Measurements from ENCODE around the gene ARF1.

ARF1 gene

GRCh38 chr1:228079013-228079412, 3.5 kb upstream of the ARF1 start:
- no peak overlapping the region for H2AFZ ChIP-seq (ENCODE audit: low read depth)
- no peak overlapping the region for H3K4me2 ChIP-seq
- peaks cover 12% of the 10 kb centered on the region for H3K4me1 ChIP-seq (ENCODE audit: low read depth, poor library complexity, severe bottlenecking)
- no peaks in the 10 kb centered on the region for H3K27me3 ChIP-seq (ENCODE audit: insufficient read depth, low read depth)
- H3K36me3 ChIP-seq (ENCODE audit: insufficient read depth), result 0 out of 2 replicates have a peak, but pooled peaks cover 6% of the 10 kb centered on the region
- H3K79me2 ChIP-seq (ENCODE audit: insufficient read depth, low read depth), result peaks cover 54% of the 10 kb centered on the region
- no peak overlapping the region for H3K4me3 ChIP-seq (IDR thresholded peaks at IDR 0.05; ENCODE audit: insufficient read depth, low read depth, low read length)
- no peak overlapping the region for H3K27ac ChIP-seq
- no peak for TF ChIP-seq CTCF (conservative IDR thresholded peaks at IDR 0.05; ENCODE audit: low read depth, low read length)
- H4K20me1 ChIP-seq (ENCODE audit: insufficient read depth), result peaks cover 6% of the 10 kb centered on the region
- H3K9ac ChIP-seq, result no peak overlapping the region

GRCh38 chr1:228079601-228080263, 2.8 kb upstream of the ARF1 start:
- H3K27ac ChIP-seq, result no peak overlapping the region
- no peak overlapping the region for H2AFZ ChIP-seq (ENCODE audit: low read depth)
- TF ChIP-seq CTCF (conservative IDR thresholded peaks at IDR 0.05; ENCODE audit: low read depth, low read length), result no peak
- no peak overlapping the region; the same call in 1 of the 2 replicates for H3K9ac ChIP-seq
- peaks cover 14% of the 10 kb centered on the region for H4K20me1 ChIP-seq (ENCODE audit: insufficient read depth)
- no peak overlapping the region for H3K4me3 ChIP-seq (IDR thresholded peaks at IDR 0.05; ENCODE audit: insufficient read depth, low read depth, low read length)
- H3K79me2 ChIP-seq (ENCODE audit: insufficient read depth, low read depth), result peaks cover 61% of the 10 kb centered on the region
- H3K4me2 ChIP-seq, result 0 out of 2 replicates have a peak overlapping the region, but pooled peaks have one; percentile 90
- H3K36me3 ChIP-seq (ENCODE audit: insufficient read depth), result 0 out of 2 replicates have a peak, but pooled peaks cover 7% of the 10 kb centered on the region
- H3K27me3 ChIP-seq (ENCODE audit: insufficient read depth, low read depth), result no peaks in the 10 kb centered on the region
- peaks cover 20% of the 10 kb centered on the region for H3K4me1 ChIP-seq (ENCODE audit: low read depth, poor library complexity, severe bottlenecking)

DNA sequence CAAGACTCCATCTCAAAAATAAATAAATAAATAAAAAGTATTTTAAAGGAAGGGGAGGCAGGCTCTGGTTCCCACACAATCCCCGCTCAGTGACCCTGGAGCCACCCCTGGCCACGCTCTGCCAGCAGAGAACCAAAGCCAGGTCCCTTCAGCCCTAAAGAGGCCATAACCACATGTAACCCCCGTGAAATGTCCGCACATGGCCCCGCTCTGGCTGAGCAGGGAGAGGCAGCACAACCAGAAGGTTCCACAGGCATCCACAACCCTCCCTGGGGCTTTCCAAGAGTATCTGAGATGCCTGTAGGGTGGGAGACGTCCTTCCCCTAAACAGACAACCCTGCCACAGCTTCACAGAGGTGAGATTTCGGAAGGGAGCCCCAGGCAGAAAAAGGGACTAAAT, 1.4 kb upstream of the ARF1 start:
- Histone ChIP-seq H3K27me3 (ENCODE audit: insufficient read depth, low read depth) (no peaks in the 10 kb centered on the region), H4K20me1 (ENCODE audit: insufficient read depth) (peaks cover 28% of the 10 kb centered on the region), H3K36me3 (ENCODE audit: insufficient read depth) (0 out of 2 replicates have a peak, but pooled peaks cover 7% of the 10 kb centered on the region), H3K4me1 (ENCODE audit: low read depth, poor library complexity, severe bottlenecking) (peaks cover 34% of the 10 kb centered on the region), H3K27ac (peak overlapping the region; percentile 92), H3K79me2 (ENCODE audit: insufficient read depth, low read depth) (peaks cover 75% of the 10 kb centered on the region), H3K9ac (peak overlapping the region; percentile 99), H3K4me3 (IDR thresholded peaks at IDR 0.05; ENCODE audit: insufficient read depth, low read depth, low read length) (peak overlapping the region; percentile 47), H3K4me2 (peak overlapping the region; percentile 90), H2AFZ (ENCODE audit: low read depth) (peak overlapping the region; percentile 71; the same call in 1 of the 2 replicates)
- no peak for TF ChIP-seq CTCF (conservative IDR thresholded peaks at IDR 0.05; ENCODE audit: low read depth, low read length)

DNA sequence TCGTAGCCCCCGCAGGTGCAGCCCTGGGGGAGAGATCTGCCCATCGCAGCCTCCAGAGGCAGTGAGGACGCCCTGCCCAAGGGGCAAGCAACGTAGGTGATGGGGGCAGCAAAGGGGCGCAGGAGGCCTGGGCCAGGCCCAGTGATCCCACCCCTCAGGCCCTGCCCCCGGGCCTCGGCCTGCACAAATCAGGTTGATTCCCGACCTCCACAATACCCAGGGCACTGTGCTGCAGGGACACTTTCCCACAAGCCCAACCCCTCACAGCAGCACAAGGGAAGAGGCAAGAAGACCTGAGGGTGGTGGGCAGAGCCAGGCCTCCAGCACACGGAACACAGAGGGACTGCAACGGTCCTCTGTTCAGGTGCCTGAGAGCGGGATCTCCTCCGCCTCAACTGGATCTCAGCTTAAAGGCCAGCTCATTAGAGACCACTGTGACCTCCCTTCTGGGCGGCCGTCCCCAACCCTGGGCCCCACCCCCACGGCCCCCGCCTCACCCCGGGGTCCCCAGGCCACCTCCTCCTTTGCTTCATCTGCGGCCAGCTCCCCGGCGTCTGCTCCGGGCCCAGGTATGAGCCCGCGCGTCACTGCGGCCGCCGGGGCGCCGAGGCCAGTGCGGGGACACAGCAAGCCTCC, 812 bp upstream of the ARF1 start:
- Histone ChIP-seq H4K20me1 (ENCODE audit: insufficient read depth) (peaks cover 33% of the 10 kb centered on the region), H3K4me1 (ENCODE audit: low read depth, poor library complexity, severe bottlenecking) (peaks cover 39% of the 10 kb centered on the region), H3K4me2 (peak overlapping the region; percentile 90), H3K36me3 (ENCODE audit: insufficient read depth) (0 out of 2 replicates have a peak, but pooled peaks cover 7% of the 10 kb centered on the region), H3K9ac (peak overlapping the region; percentile 99), H3K27me3 (ENCODE audit: insufficient read depth, low read depth) (no peaks in the 10 kb centered on the region), H2AFZ (ENCODE audit: low read depth) (peak overlapping the region; percentile 71), H3K27ac (peak overlapping the region; percentile 92), H3K4me3 (IDR thresholded peaks at IDR 0.05; ENCODE audit: insufficient read depth, low read depth, low read length) (peak overlapping the region; percentile 47), H3K79me2 (ENCODE audit: insufficient read depth, low read depth) (peaks cover 80% of the 10 kb centered on the region)
- TF ChIP-seq CTCF (conservative IDR thresholded peaks at IDR 0.05; ENCODE audit: low read depth, low read length), result no peak
